BLaER1 (cell line): ENCODE measurements around the gene MRGPRF.
A peak's percentile ranks its signal among the peaks of the same experiment; 100 is the strongest.

Experiments used
- H3K27ac ChIP-seq: shearing (Covaris generic); formaldehyde crosslinking; 2 replicates; pipeline ENCODE4 v1.8.1; 2022
- H3K27me3 ChIP-seq: shearing (Covaris generic); formaldehyde crosslinking; 2 replicates; pipeline ENCODE4 v1.8.1; 2022
- H3K36me3 ChIP-seq: shearing (Covaris generic); formaldehyde crosslinking; 2 replicates; pipeline ENCODE4 v1.8.1; 2022
- H3K4me1 ChIP-seq: shearing (Covaris generic); formaldehyde crosslinking; 2 replicates; pipeline ENCODE4 v1.8.1; 2022
- H3K4me2 ChIP-seq: shearing (Covaris generic); formaldehyde crosslinking; 2 replicates; pipeline ENCODE4 v1.8.1; 2022
- H3K4me3 ChIP-seq: shearing (Covaris generic); formaldehyde crosslinking; 2 replicates; pipeline ENCODE4 v1.8.1; 2022
- H3K9ac ChIP-seq: shearing (Covaris generic); formaldehyde crosslinking; 2 replicates; pipeline ENCODE4 v1.8.1; 2022
- H3K9me3 ChIP-seq: shearing (Covaris generic); formaldehyde crosslinking; 2 replicates; pipeline ENCODE4 v1.8.1; 2022
- H4K20me1 ChIP-seq: shearing (Covaris generic); formaldehyde crosslinking; 2 replicates; pipeline ENCODE4 v1.8.1; 2022
- Cebpa-rat ChIP-seq: shearing (Covaris generic); IDR thresholded peaks from 2 replicates; pipeline ENCODE4 v1.8.1; 2022

The MRGPRF gene

DNA sequence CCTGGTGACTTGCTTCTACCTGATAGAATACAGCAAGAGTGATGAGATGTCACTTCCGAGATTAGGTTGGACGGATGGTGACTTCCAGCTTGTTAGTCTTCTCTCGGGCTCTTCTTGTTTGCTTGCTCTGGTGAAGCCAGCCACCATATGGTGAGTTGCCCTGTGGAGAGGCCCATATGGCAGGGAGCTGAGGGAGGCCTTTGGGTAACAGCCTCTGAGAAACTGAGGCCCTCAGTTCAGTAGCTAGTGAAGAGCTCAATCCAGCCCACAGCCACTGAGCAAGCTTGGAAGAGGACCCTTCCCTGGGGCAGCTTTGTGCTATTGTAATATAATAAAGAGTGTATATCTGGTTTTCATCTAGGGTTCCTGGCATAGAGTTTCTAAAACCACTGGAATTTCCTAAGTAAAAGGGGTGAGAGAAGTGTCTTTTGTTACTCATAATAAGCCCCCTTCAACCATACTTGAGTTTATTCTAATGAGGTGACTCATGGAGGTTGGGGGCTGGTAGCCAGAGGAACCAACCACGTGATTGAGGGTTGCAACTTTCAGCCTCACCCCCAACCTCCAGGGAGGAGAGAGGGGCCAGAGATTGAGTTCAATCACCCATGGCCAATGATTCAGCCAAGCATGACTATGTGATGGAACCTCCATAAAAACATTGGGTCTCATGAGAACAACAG, 27.7 kb upstream of the MRGPRF start:
- no peak overlapping the region for H3K27ac ChIP-seq
- peaks cover 63% of the 10 kb centered on the region for H3K4me1 ChIP-seq
- no peak overlapping the region for H3K4me3 ChIP-seq
- H3K9ac ChIP-seq: no peak overlapping the region
- H3K4me2 ChIP-seq: peak overlapping the region; percentile 85
- no peaks in the 10 kb centered on the region for H3K27me3 ChIP-seq
- no peak for TF ChIP-seq Cebpa-rat
- no peaks in the 10 kb centered on the region for H3K9me3 ChIP-seq
- H4K20me1 ChIP-seq: no peaks in the 10 kb centered on the region
- H3K36me3 ChIP-seq: no peaks in the 10 kb centered on the region

GRCh38 chr11:69040051-69040450, 27.0 kb upstream of the MRGPRF start:
- no peak for TF ChIP-seq Cebpa-rat
- Histone ChIP-seq H3K9ac (no peak overlapping the region), H3K4me3 (no peak overlapping the region), H3K4me2 (peak overlapping the region; percentile 85), H3K27me3 (no peaks in the 10 kb centered on the region), H3K36me3 (no peaks in the 10 kb centered on the region), H3K4me1 (peaks cover 65% of the 10 kb centered on the region), H3K9me3 (no peaks in the 10 kb centered on the region), H3K27ac (no peak overlapping the region), H4K20me1 (no peaks in the 10 kb centered on the region)

- H3K4me3 ChIP-seq: no peak overlapping the region
- no peaks in the 10 kb centered on the region for H3K27me3 ChIP-seq
- no peak overlapping the region for H3K27ac ChIP-seq
- H3K9ac ChIP-seq: no peak overlapping the region
- peaks cover 65% of the 10 kb centered on the region for H3K4me1 ChIP-seq
- no peaks in the 10 kb centered on the region for H3K36me3 ChIP-seq
- no peaks in the 10 kb centered on the region for H3K9me3 ChIP-seq
- no peak for TF ChIP-seq Cebpa-rat
- H3K4me2 ChIP-seq: peak overlapping the region; percentile 85
- no peaks in the 10 kb centered on the region for H4K20me1 ChIP-seq
Observed at GRCh38 chr11:69039501-69039900, 26.5 kb upstream of the MRGPRF start.

DNA sequence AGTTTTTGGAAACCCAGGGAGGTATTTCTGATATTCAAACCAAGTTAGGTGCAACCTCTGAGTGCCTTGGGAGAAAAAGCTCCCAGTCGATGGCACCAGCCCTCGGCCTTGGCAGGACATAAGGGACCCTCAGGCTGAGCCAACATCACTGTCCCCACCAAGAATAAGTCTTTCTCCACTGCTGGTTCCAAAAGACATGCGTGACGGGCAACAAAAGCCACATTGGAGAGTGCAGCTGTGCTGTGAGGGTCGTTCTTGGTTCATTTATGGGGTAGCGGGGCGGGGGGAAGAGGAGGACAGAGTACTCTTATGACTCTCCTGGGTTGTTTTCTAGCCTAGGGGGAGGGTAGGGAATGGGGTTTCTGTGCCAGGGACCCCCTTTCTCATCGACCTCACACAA, 24.5 kb upstream of the MRGPRF start:
- no peak overlapping the region for H3K9ac ChIP-seq
- H3K36me3 ChIP-seq: no peaks in the 10 kb centered on the region
- H3K27me3 ChIP-seq: no peaks in the 10 kb centered on the region
- no peak overlapping the region for H3K4me3 ChIP-seq
- TF ChIP-seq Cebpa-rat: no peak
- H3K27ac ChIP-seq: no peak overlapping the region
- peaks cover 56% of the 10 kb centered on the region for H3K4me1 ChIP-seq
- H4K20me1 ChIP-seq: no peaks in the 10 kb centered on the region
- no peak overlapping the region for H3K4me2 ChIP-seq
- no peaks in the 10 kb centered on the region for H3K9me3 ChIP-seq

GRCh38 chr11:69037074-69037473, 24.0 kb upstream of the MRGPRF start:
- no peaks in the 10 kb centered on the region for H4K20me1 ChIP-seq
- no peaks in the 10 kb centered on the region for H3K36me3 ChIP-seq
- H3K27ac ChIP-seq: no peak overlapping the region
- H3K4me1 ChIP-seq: peaks cover 51% of the 10 kb centered on the region
- H3K27me3 ChIP-seq: no peaks in the 10 kb centered on the region
- no peak overlapping the region for H3K4me2 ChIP-seq
- H3K9me3 ChIP-seq: no peaks in the 10 kb centered on the region
- no peak for TF ChIP-seq Cebpa-rat
- H3K4me3 ChIP-seq: no peak overlapping the region
- no peak overlapping the region for H3K9ac ChIP-seq

DNA sequence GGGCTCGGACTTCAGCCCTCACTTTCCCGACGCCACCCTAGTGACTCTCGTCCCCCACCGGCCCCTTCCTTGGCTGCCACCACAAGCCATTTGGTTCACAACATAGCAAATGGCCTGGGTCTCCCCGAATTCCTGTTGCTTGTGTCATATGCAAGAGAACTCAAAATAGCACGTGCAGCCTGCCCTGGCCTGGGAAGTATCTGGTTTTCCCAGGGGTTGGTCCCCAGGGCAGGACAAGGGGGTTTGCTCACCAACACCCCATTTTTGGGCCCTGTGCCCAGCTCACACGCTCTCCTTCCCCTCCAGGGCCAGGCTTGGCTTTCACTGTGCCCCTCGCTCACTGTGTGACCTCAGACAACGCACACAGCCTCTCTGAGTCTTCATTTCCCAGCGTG, 22.9 kb upstream of the MRGPRF start:
- Histone ChIP-seq H3K27ac (no peak overlapping the region), H3K9me3 (no peaks in the 10 kb centered on the region), H3K9ac (no peak overlapping the region), H3K36me3 (no peaks in the 10 kb centered on the region), H4K20me1 (no peaks in the 10 kb centered on the region), H3K27me3 (no peaks in the 10 kb centered on the region), H3K4me1 (peaks cover 49% of the 10 kb centered on the region), H3K4me2 (no peak overlapping the region), H3K4me3 (no peak overlapping the region)
- no peak for TF ChIP-seq Cebpa-rat

- H3K27me3 ChIP-seq: no peaks in the 10 kb centered on the region
- no peak overlapping the region for H3K27ac ChIP-seq
- H3K4me2 ChIP-seq: peak overlapping the region; percentile 17
- H4K20me1 ChIP-seq: no peaks in the 10 kb centered on the region
- no peak for TF ChIP-seq Cebpa-rat
- H3K36me3 ChIP-seq: no peaks in the 10 kb centered on the region
- H3K4me3 ChIP-seq: no peak overlapping the region
- no peaks in the 10 kb centered on the region for H3K9me3 ChIP-seq
- peaks cover 48% of the 10 kb centered on the region for H3K4me1 ChIP-seq
- no peak overlapping the region for H3K9ac ChIP-seq
Observed at GRCh38 chr11:69035150-69035945, 22.3 kb upstream of the MRGPRF start.

DNA sequence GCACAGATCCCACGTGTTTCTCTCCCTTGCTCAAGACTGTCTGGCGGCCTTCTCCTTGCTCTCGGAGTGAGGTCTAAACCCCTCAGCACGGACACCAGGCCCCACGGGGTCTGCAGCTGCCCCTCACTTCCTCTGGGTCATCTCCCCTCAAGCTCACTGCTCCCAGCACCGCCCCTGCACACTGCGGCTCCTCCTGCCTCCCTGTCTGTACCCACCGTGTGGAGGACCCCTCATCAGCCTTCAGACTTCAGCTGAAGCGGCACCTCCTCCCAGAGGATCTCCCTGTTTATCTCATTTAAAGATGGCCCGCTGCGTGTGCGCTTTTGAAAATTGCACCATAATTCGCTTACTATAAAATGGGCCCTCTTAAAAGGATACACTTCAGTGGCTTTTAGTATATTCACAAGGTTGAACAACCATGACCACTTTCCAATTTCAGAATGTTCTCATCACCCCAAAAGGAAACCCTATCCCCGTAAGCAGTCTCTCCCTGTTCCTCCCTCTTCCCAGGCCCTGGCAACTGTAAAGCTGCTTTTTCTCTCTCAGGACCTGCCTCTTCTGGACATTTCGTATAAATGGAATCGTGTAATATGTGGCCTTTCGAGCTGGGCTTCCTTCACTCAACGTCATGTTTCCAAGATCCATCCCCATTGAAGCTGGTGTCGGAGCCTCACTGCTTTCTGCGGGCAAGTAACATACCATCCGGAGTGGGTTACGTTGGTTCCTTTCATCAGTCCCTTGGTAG, 21.2 kb upstream of the MRGPRF start:
- Histone ChIP-seq H3K36me3 (no peaks in the 10 kb centered on the region), H3K4me3 (no peak overlapping the region), H3K9me3 (no peaks in the 10 kb centered on the region), H3K4me2 (peak overlapping the region; percentile 67), H3K4me1 (peaks cover 37% of the 10 kb centered on the region), H3K27me3 (no peaks in the 10 kb centered on the region), H3K9ac (no peak overlapping the region), H3K27ac (no peak overlapping the region), H4K20me1 (no peaks in the 10 kb centered on the region)
- TF ChIP-seq Cebpa-rat: no peak

GRCh38 chr11:69033431-69033830, 20.4 kb upstream of the MRGPRF start:
- no peak for TF ChIP-seq Cebpa-rat

GRCh38 chr11:69032833-69033232, 19.8 kb upstream of the MRGPRF start:
- Histone ChIP-seq H4K20me1 (no peaks in the 10 kb centered on the region), H3K4me3 (no peak overlapping the region), H3K9me3 (no peaks in the 10 kb centered on the region), H3K27ac (no peak overlapping the region), H3K4me2 (no peak overlapping the region), H3K4me1 (peaks cover 32% of the 10 kb centered on the region), H3K9ac (no peak overlapping the region), H3K36me3 (no peaks in the 10 kb centered on the region), H3K27me3 (no peaks in the 10 kb centered on the region)
- no peak for TF ChIP-seq Cebpa-rat

More at GRCh38 chr11:69033431-69033830, 20.4 kb upstream of the MRGPRF start:
- no peaks in the 10 kb centered on the region for H3K36me3 ChIP-seq
- H3K9ac ChIP-seq: no peak overlapping the region
- no peak overlapping the region for H3K4me3 ChIP-seq
- H3K27ac ChIP-seq: no peak overlapping the region
- H4K20me1 ChIP-seq: no peaks in the 10 kb centered on the region
- H3K9me3 ChIP-seq: no peaks in the 10 kb centered on the region
- H3K4me1 ChIP-seq: peaks cover 32% of the 10 kb centered on the region
- peak overlapping the region; percentile 67; the same call in 1 of the 2 replicates for H3K4me2 ChIP-seq
- H3K27me3 ChIP-seq: no peaks in the 10 kb centered on the region
